NCI-H446 treated with DMSO at 0.1 percent for 48 hours (cell line): ENCODE measurements around the gene RNPS1.

ENCODE experiments used
- DNase-seq: peaks from one replicate; lab custom pipeline; 2025; lab: John Stamatoyannopoulos, UW

The RNPS1 gene, protein sequence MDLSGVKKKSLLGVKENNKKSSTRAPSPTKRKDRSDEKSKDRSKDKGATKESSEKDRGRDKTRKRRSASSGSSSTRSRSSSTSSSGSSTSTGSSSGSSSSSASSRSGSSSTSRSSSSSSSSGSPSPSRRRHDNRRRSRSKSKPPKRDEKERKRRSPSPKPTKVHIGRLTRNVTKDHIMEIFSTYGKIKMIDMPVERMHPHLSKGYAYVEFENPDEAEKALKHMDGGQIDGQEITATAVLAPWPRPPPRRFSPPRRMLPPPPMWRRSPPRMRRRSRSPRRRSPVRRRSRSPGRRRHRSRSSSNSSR

DNA sequence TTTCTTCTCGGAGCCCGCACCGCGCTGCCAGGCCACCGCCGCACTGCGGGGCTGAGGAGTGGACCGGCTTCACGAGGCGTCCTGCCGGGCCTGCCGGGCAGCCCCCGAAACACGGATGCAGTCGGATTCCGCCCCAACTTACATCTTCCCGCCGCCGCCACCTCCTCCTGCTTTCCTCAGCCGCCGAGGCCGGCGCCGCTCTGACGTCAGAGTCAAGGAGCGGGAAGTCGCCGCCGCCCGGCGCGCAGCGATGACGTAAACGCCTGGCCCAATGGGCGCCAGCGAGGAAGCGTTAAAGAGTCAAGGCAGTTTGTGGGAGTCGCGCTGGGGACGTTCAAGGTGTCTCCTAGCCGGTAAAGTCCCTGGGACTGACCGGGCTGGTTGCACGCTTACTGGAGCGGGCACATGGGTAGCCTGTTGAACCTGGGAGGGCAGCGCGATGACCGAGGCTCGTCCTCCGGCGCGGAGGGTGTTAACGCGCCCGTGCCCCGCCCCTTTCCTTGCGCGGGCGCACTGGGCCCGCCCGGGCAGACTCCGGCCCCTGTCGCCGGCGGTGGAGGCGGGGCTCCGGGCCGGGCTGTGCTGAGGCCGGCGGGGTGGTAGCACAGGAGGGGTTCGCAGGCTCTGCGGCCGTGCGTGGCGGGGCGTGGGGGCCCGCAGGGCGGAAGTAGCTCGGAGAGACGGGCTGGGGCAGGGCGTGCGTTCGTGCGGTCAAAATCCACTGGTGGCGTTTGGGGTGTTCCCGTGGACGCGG lies at the start of gene RNPS1:
Gene RNPS1 (minus strand): TSS at position 214 of the 754 bp plus-strand sequence. CDS start 3,483 bp downstream, outside the sequence.
- peak; percentile 80 for DNase-seq

DNA sequence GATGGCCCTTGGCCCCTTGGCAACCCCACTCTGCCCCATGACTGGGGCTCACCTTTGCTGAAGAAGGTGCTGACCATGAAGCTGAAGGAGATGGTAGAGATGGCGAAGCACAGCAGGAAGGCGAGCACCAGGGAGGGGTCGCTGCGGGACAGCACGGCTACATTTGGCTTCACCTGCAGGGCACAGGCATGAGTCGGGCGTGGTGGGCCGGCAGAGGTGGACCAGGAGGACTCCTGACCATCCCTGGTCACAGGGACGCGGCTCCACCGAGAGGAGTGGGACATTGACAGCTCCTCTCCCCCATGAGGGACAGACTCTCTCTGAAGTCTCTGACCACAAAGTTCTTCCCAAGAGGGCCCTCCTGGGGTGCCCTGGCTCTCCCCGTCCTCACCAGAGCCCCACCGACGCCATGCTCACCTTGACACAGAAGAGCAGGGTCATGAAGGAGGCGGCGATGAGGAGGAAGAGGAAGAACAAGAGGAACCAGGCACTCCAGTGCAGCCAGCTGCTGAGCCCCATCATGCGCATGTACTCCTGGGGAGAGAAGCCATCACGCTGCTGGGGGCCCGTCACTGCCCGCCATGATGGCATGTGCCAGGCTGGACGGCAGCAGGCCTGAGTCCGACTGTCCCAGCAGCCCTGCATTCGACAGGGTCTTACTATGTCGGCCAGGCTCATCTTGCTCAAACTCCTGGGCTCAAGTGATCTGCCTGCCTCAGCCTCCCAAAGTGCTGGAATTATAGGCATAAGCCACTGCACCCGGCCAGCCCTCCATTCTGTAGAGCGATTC lies 49.5 kb upstream of the RNPS1 start:
- DNase-seq = no peak

DNA sequence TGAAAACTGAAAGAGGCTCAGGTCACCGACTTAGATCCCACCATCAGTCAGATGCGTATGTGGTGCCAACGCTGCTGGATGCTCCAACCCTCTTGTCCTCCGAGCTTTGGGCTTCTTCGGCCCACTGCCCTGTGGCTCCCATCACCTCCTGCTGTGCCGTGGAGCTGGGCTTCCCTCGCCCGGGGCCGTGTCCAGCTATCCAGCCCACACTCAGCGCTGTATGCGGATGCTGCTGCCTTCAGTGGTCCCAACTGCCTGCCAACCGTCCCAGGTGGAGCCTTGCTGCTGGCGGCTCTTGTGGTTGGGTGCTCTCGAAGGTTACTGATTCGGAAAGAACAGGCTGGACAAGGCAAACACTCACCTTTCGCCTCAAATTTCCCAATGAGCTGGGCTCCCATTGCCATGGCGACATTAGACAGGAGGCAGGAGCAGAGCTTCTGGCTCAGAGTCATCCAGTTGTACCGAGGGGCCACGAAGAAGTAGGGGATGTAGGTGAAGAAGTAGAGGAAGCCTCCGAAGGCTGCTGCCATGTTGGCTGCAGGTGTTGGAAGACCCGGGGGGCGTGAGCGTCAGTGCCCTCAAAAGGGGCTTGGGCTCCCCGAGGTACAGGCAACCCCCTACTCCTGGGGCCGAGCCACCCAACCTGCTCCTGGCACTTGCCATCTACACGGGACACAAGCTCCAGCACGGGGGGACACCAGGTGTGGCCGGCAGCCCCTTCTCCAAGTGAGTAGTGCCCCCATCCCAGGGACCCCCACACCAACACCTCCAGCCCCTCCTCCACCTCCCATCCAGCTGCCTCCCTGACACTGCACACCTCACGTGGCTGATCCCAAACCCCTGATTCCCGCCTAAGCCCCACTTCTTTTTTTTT lies 40.4 kb upstream of the RNPS1 start:
- DNase-seq = no peak

DNA sequence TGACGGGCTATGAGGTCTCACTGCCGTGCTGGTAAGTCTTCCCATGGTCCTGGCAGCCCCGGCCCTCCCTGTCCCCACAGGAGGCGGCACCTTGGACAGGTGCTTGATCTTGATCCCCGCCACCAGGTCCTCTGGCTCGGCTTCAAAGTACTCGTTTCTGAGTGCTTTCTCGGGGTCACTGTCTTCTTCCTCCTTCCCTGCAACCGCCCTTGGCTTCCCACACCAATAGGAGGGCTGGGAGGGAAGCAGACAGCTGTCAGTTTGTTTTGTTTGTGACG lies 31.9 kb upstream of the RNPS1 start:
- no peak for DNase-seq

DNA sequence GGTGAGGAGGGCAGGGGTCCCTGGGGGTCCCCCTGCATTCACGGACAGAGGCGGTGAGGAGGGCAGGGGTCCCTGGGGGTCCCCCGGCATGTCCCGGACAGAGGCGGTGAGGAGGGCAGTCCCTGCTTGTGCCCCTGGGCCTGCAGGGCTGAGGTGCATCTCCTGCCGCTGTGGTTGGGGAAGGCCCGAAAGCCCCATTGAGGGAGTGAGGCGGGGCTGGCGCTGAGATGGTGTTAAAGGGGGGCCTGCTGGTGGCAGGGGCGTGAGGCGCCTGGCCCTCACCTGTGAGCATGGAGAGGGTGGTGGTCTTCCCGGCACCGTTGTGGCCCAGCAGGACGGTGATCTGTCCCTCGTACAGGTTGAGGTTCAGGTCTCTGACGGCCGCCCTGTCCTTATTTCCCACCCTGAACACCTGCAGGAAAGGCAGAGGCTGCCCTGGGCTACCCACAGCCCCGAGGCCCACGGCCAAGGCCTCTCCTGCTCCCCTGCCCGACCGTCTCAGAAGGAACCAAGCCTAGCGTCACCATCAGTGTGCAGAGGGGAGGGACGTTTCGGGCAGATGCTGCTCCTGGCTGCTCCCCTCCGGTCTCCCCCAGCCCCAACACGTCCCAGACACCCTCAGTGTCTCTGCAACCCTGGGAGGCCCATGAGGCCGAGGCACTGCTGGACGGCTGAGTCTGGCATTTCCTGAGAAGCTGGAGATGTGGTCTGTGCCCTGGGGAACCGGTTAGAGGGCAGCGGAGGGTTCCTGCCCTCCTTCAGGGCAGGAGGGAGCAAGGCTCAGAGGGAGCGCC lies 31.4 kb upstream of the RNPS1 start:
- DNase-seq = no peak

DNA sequence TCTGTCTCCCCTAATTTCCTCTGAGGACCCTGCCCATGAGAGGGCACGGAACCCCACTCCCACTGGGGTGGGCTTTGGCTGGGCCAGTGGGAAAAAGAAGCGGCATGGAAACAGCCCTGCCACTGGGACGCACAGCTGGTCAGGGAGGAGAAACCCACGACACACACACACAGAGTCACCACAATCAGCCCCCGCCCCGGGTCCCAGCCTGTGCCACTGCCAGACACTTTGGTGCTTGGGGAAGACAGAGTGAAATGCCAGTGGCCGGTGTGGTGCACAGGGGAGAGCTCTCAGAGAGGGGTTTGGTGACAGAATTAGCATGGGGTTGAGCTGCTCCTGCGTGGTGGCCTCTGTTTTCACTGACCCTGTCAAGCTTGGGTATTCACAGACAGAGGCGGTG lies 30.7 kb upstream of the RNPS1 start:
- no peak for DNase-seq

DNA sequence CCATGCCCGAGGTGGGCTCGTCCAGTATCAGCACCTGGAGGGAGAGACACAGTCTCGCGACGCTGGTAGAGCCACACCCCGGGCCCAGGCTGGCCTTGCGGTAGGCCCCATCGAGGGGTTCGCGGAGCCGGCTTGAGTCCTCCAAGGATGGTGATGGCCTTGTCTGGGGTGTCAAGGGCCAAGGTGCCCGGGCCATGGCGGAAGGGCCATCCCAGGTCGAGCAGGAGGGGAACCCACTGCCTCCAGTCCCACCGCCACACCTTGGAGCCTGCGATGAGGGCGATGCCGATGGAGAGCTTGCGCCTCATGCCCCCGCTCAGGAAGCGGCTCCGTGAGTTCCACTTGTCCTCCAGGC lies 29.6 kb upstream of the RNPS1 start:
- no peak for DNase-seq

DNA sequence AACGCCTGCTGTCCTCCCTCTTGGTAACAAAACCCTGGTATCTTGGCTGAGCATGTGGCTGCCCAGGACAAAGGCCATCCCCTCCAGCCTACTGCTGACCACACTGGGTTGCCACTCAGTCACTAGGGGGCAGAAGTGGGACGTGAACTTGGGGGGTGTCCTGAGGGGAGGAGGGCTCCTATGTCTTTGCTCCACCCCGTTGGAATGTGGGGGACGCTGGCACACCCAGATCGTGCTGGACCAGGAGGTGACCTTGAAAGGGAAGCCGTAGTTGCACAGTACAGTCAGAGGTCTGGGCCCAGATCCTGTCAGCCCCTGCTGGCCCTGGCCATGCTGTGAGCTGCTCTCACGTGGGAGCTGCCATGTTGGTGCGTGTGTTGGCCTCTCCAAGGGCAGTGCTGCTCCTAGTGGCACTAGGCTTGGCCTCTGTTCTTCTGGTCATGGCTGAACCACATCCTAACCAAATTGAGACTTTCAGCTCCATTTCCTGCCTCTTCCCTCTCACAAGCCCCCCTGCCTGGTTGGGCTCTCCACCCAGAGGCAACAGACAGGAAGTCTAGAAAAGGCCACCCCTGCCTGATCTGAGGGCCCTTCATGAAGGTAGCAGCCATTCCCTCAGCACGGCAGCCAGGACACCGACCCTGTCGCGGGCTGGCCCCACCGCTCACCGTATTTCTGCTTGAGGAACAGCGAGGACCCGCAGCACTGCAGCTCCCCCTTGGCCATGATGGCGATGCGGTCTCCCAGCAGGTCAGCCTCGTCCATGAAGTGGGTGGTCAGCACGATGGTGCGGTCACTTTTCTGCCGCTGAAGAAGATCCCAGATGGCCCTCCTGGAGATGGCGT lies 29.0 kb upstream of the RNPS1 start:
- no peak for DNase-seq

DNA sequence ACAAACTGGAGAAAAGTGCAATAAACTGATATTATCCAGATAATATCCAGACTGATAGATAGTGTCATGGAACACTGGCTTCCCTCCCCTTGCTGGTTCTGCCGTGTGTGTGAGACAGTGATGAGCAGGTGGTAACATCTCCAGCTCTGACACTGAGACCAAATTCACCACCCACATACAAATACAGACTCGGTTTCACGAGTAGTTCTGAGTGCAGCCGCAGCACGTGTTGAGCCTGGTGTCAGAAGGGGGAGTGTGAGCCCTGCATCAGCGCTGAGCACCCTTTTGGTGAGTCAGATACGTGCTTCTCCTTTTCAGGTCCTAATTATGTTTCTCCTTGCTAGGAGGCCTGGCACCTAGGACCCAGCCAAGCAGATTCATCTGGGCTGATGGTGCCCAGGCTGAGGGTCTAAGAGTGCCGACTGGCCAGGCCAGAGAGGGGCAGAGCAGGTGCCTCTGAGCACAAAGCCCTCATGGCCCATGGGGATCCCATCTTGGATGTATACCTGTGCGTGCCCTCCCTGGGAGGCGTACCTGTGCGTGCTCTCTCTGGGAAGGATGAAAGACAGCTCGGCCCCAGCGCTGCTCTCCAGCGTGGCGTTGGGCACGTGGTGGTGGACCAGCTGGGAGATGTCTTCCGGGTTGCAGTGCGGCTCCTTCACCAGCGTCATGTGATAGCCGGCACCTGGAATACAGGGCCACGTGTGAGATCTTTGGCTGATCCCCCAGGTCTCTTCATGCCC lies 27.3 kb upstream of the RNPS1 start:
- DNase-seq = no peak

DNA sequence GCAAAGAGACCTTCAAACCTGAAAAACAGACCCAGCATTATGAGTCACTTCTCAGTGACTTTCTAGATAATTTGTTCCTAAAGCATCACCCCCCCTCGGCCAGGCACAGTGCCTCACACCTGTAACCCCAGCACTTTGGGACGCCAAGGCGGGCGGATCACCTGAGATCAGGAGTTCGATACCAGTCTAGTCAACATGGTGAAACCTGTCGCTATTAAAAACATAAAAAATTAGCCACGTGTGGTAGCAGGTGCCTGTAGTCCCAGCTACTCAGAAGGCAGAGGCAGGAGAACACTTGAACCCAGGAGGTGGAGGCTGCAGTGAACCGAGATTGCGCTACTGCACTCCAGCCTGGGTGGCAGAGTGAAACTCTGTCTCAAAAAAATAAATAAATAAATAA lies 24.3 kb upstream of the RNPS1 start:
- DNase-seq = no peak

DNA sequence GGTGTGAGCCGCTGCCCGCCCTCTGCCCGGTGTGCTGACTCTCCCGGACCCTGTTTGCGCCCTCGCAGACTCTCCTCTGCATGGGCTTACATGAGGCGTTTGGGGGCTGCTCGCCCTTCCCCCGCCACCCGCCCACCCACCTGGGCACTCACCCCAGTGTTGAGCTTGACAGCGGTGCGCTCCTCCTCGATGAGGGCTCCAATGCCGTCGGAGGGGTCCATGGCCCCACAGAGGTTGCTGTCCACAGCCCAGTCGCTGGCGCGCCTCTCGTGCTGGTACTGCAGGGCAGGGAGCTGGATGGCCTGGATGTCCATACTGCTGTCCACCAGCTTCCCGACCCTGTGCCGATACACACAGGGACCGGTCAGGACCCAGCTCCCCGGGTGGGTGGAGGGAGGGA lies 21.4 kb upstream of the RNPS1 start:
- no peak for DNase-seq

DNA sequence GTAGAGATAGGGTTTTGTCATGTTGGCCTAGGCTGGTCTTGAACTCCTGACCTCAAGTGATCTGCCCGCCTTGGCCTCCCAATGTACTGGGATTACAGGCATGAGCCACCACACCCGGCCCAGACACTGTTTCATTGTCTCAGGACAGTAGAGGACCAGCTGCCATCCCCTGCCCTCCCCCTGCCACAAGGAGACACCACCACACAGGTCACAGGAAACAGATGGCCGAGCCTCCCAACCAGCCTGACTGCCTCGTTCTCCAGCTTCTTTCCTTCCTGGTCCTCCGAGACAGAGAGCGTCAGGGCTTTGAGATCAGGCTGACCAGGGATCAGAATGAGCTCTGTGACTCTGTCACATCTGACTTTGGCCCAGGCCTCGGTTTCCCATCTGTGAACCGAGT lies 20.8 kb upstream of the RNPS1 start:
- DNase-seq = no peak

DNA sequence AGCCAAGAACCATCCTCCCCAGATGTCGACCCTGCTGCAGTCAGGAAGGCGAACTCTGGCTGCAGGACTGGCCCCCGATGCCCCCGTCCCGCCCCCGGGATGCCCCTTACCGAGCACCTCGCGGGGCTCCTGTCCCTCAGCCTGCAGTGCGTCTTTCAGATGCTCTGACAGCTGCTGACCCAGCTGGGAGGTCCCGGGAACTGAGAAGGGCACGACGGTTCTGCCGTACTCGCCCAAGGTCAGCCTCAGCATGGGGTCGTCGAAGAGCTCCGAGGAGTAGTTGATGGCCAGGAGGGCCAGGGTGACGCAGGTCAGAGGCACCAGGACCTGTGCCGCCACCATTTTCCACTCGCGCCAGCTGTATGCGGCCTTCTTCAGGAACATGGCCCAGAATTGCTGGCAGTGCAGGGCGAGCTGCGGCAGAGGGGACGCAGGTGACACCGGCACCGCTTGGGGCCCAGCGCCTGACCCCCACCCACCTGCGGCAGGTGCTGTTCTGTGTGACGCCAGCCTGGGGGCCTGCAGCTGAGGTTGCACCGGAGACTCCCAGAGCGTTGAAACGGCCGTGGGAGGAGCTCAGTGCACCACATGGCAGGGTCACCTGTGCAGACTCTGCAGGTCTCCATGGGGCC lies 20.1 kb upstream of the RNPS1 start:
- no peak for DNase-seq

DNA sequence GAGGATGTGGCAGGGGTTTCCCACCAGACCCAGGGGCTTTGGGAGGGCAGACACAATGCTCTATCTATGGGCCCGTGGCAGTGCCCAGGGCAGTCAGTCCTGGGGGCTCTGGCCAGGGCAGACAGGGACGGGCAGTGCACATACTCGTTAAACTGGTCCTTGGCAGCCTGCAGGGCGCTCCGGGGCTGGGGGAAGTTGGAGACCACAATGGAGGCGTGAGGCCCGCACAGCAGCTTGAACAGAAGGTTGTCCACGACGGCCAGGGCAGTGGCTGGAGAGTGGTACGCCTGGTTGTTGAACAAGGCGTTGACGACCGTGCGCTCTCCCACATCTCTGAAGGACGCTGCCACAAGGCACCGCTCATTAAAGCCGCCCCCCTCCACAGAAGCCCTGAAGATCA lies 18.6 kb upstream of the RNPS1 start:
- DNase-seq = no peak

DNA sequence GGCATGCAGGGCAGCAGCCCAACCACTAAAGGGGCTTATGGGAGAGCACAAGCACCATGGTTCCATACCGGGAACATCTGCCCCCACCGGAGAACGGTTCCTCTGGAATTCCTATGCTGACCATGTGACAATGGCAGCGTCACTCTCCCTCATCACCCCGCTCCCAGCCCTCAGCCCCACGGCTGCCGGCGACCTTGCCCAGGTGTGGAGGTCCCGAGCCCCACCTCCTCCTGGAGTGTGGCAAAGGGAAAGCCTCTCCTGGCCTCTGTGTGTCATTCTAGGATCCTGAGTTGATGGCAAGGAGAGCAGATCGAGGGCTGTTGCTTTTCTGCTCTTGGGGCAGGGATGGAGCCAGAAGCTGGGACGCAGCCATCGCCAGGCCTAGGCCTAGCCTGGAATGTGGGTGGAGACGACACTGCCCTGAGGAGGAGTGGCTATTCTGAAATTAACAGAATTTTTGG lies 17.8 kb upstream of the RNPS1 start:
- no peak for DNase-seq

DNA sequence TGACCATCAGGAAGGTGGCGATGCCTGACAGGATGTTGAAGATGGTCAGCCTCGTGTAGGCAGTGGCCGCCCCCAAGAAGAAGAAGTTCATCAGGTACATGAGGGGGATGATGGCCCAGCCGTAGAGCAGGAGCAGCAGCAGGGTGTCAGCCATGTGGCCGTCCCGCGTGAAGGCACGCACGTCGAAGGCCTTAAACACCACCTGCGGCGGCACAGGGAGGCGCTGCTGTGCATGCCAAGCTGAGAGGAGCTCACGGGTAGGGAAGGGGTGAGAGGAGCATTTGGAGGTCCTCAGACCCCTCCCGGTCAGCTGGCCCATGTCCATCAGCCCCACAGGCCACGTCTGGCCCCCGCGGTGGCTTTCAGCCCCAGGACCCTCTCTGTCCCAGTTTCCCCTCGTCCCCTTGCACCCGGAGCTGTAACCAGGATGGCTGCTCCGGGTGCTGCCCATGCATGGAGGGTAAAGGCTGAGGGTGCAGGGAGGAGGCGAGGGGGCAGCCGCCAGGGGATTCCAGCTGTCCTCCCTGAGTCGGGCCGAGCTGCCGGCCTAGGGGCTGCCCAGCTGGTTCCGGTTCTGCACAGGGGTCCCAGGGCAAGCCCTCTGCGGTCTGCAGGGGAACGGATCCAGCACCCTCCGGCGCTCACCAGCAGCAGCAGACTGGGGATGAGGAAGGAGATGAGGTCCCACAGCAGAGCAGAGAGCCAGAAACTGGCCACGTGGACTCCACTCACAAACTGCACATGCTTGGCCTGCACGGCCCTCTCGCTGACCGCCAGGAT lies 17.1 kb upstream of the RNPS1 start:
- DNase-seq = no peak

DNA sequence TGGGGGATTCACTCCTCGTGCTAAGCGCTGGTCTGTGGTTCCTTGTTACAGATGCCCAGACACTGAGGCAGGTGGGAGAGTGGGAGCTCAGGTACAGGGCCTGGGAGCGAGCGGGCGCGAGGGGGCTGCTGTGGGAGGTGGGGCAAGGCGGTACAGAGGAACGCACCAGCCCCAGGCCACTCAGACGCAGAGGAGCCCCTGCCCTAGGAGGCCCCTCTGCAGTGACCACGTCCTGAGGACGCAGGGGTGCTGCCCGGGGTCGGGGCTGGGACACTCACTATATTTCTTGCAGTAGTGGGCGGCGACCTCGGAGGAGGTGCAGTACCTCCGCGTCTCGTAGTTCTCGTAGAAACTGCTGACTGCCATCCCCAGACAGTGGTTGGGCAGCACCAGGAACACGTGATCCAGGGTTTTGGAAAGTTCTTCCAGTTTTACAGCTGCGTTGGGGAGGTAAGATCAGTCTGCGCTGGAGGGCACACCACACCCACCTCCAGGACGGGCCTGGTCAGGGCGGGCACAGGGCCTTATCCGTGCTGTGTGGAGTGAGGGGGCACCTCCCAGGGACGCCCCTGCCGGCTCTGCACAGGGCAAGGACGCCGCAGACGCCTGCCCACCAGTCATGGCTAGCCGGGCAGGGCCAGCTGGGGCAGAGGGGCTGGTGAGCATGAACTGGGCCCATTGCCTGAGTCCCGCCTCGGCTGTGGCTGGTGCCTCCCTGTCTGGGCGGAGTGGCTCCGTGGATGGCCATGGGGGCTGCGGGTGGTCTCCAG lies 16.3 kb upstream of the RNPS1 start:
- no peak for DNase-seq
